H9 (cell line): Measurements from ENCODE around the gene OSTC. TPM values are rescaled to one million over a fixed set of nuclear protein-coding genes. Genes with fewer than 3 reads are reported as not detected.
A peak's percentile ranks its signal among the peaks of the same experiment; 100 is the strongest.

Experiments
- DNase-seq: peaks from one replicate; pipeline ENCODE4 v3.0.0-alpha.2; 2017
- H2AFZ ChIP-seq: one replicate; pipeline ENCODE4 v1.6.1; 2013; ENCODE audit warnings: mild to moderate bottlenecking, low read length, control low read depth, moderate library complexity
- H2AK5ac ChIP-seq: 2 replicates; pipeline ENCODE4 v1.6.1; 2013; ENCODE audit warnings: low read length, control low read depth, mixed read lengths; ENCODE audit not compliant: insufficient read length
- H2BK120ac ChIP-seq: one replicate; pipeline ENCODE4 v1.6.1; 2013; ENCODE audit warnings: low read depth, mild to moderate bottlenecking, low read length, control low read depth, inconsistent platforms; ENCODE audit not compliant: poor library complexity, severe bottlenecking
- H2BK12ac ChIP-seq: 2 replicates; pipeline ENCODE4 v1.6.1; 2013; ENCODE audit warnings: low read length, control low read depth, mixed read lengths, low read depth; ENCODE audit not compliant: insufficient read length
- H2BK15ac ChIP-seq: 2 replicates; pipeline ENCODE4 v1.6.1; 2013; ENCODE audit warnings: low read depth, low read length, control low read depth
- H2BK20ac ChIP-seq: one replicate; pipeline ENCODE4 v1.6.1; 2013; ENCODE audit warnings: low read depth, mild to moderate bottlenecking, low read length, control low read depth, inconsistent platforms; ENCODE audit not compliant: poor library complexity, severe bottlenecking
- H2BK5ac ChIP-seq: 2 replicates; pipeline ENCODE4 v1.6.1; 2013; ENCODE audit warnings: low read length, control low read depth, mixed read lengths; ENCODE audit not compliant: insufficient read length
- H3K14ac ChIP-seq: 2 replicates; pipeline ENCODE4 v1.6.1; 2013; ENCODE audit warnings: low read length, control low read depth; ENCODE audit not compliant: insufficient read depth
- H3K18ac ChIP-seq: 2 replicates; pipeline ENCODE4 v1.6.1; 2013; ENCODE audit warnings: low read depth, mild to moderate bottlenecking, mixed read lengths, low read length, control low read depth; ENCODE audit not compliant: insufficient read length
- H3K23ac ChIP-seq: 2 replicates; pipeline ENCODE4 v1.6.1; 2013; ENCODE audit warnings: low read length, control low read depth, mixed read lengths, low read depth; ENCODE audit not compliant: insufficient read length
- H3K23me2 ChIP-seq: 2 replicates; pipeline ENCODE4 v1.6.1; 2013; ENCODE audit warnings: low read depth, mild to moderate bottlenecking, mixed read lengths, low read length, control low read depth; ENCODE audit not compliant: insufficient read length, poor library complexity, severe bottlenecking
- H3K27ac ChIP-seq: 2 replicates; pipeline ENCODE4 v1.5.1; 2013; ENCODE audit warnings: low read length, control low read depth, mixed read lengths, low read depth; ENCODE audit not compliant: insufficient read length
- H3K27me3 ChIP-seq: 2 replicates; pipeline ENCODE4 v1.6.1; 2013; ENCODE audit warnings: low read length, control low read depth, inconsistent platforms; ENCODE audit not compliant: insufficient read depth
- H3K4ac ChIP-seq: 2 replicates; pipeline ENCODE4 v1.6.1; 2013; ENCODE audit warnings: low read depth, mild to moderate bottlenecking, control low read depth, inconsistent platforms, low read length, moderate library complexity
- H3K4me1 ChIP-seq: 2 replicates; pipeline ENCODE4 v1.6.1; 2013; ENCODE audit warnings: low read length, control low read depth, inconsistent platforms; ENCODE audit not compliant: insufficient read depth
- H3K4me2 ChIP-seq: 2 replicates; pipeline ENCODE4 v1.6.1; 2013; ENCODE audit warnings: low read length, control low read depth, mixed read lengths; ENCODE audit not compliant: insufficient read length, insufficient read depth
- H3K56ac ChIP-seq: 2 replicates; pipeline ENCODE4 v1.6.1; 2013; ENCODE audit warnings: low read depth, mild to moderate bottlenecking, mixed read lengths, low read length, control low read depth; ENCODE audit not compliant: insufficient read length
- H3K79me1 ChIP-seq: 2 replicates; pipeline ENCODE4 v1.6.1; 2013; ENCODE audit warnings: low read depth, mild to moderate bottlenecking, moderate library complexity, low read length, control low read depth, inconsistent platforms; ENCODE audit not compliant: insufficient read depth, poor library complexity, severe bottlenecking
- H3K79me2 ChIP-seq: 2 replicates; pipeline ENCODE4 v1.6.1; 2013; ENCODE audit warnings: low read length, control low read depth, inconsistent platforms; ENCODE audit not compliant: insufficient read depth
- H3K9ac ChIP-seq: 2 replicates; pipeline ENCODE4 v1.6.1; 2013; ENCODE audit warnings: low read length, control low read depth, mixed read lengths; ENCODE audit not compliant: insufficient read length; ENCODE audit errors: extremely low read depth
- H3K9me3 ChIP-seq: one replicate; pipeline ENCODE4 v1.6.1; 2013; ENCODE audit warnings: low read depth, low read length, inconsistent platforms; ENCODE audit not compliant: control insufficient read depth
- H3T11ph ChIP-seq: one replicate; pipeline ENCODE4 v1.6.1; 2013; ENCODE audit warnings: mild to moderate bottlenecking, low read length, control low read depth, inconsistent platforms
- H4K20me1 ChIP-seq: one replicate; pipeline ENCODE4 v1.6.1; 2013; ENCODE audit not compliant: control insufficient read depth, insufficient read length, insufficient read depth
- H4K5ac ChIP-seq: 2 replicates; pipeline ENCODE4 v1.6.1; 2013; ENCODE audit warnings: low read depth, mild to moderate bottlenecking, mixed read lengths, low read length, control low read depth; ENCODE audit not compliant: insufficient read length
- H4K8ac ChIP-seq: replicated peaks from 2 replicates; pipeline ENCODE4 v1.6.1; 2013; ENCODE audit warnings: low read length, control low read depth, mixed read lengths, low read depth; ENCODE audit not compliant: insufficient read length
- H4K91ac ChIP-seq: 2 replicates; pipeline ENCODE4 v1.6.1; 2013; ENCODE audit warnings: low read depth, mild to moderate bottlenecking, moderate library complexity, mixed read lengths, low read length, control low read depth; ENCODE audit not compliant: insufficient read length
- H3K27ac Mint-ChIP-seq, 3 experiments: 2 replicates in 2 of 3; 3 replicates in 1 of 3; pipeline ENCODE4 v1.8.0; 2020 to 2021; ENCODE audit warnings: mixed read lengths in 3 of 3, mild to moderate bottlenecking in 1 of 3, moderate library complexity in 1 of 3
- H3K27me3 Mint-ChIP-seq: 2 replicates; pipeline ENCODE4 v1.8.0; 2021; ENCODE audit warnings: low read depth, mild to moderate bottlenecking, moderate library complexity, mixed read lengths
- H3K36me3 Mint-ChIP-seq, 3 experiments: 2 replicates in 2 of 3; 3 replicates in 1 of 3; pipeline ENCODE4 v1.8.0; 2020 to 2021; ENCODE audit warnings: low read depth in 3 of 3, mixed read lengths in 3 of 3; ENCODE audit not compliant: insufficient read depth in 1 of 3
- H3K4me1 Mint-ChIP-seq, 2 experiments: 2 replicates each; pipeline ENCODE4 v1.8.0; 2020; ENCODE audit warnings: mixed read lengths in 2 of 2
- H3K4me3 Mint-ChIP-seq, 2 experiments: 2 replicates in 1 of 2; 3 replicates in 1 of 2; pipeline ENCODE4 v1.8.0; 2020 to 2021; ENCODE audit warnings: mild to moderate bottlenecking in 2 of 2, mixed read lengths in 2 of 2, moderate library complexity in 1 of 2
- H3K9me3 Mint-ChIP-seq, 2 experiments: 2 replicates in 1 of 2; 3 replicates in 1 of 2; pipeline ENCODE4 v1.8.0; 2020; ENCODE audit warnings: mild to moderate bottlenecking in 2 of 2, mixed read lengths in 2 of 2, moderate library complexity in 1 of 2
- CTCF ChIP-seq: fragments of 200-600 bp; sonication (generic); conservative IDR thresholded peaks from 3 replicates; pipeline ENCODE4 v1.8.0; 2021; ENCODE audit warnings: antibody characterized with exemption, mild to moderate bottlenecking
- WGBS: extraction: QIAGEN DNeasy Blood & Tissue Kit; methylation state at CpG from one replicate; pipeline ENCODE4 v1.1.7; 2013; ENCODE audit warnings: missing lambda C conversion rate, low lambda C conversion rate, mixed read lengths; ENCODE audit not compliant: insufficient read length; ENCODE audit errors: extremely low coverage; 5-methylcytosine and 5-hydroxymethylcytosine counted together
- total RNA-seq: library from RNA; stranded (reverse); gene quantifications from 2 replicates; pipeline ENCODE4 v1.2.1, GENCODE V29; 2021

The OSTC gene
- total RNA-seq, 1 experiment from 2014 or later: 130 TPM

- Histone ChIP-seq H3K4me1 (peaks cover 7% of the 10 kb centered on the region; the same call in 1 of the 2 replicates), H3K79me2 (no peaks in the 10 kb centered on the region), H4K91ac (no peak overlapping the region), H3K18ac (no peak overlapping the region), H3T11ph (no peak overlapping the region), H2BK5ac (no peak overlapping the region), H2BK120ac (no peak overlapping the region), H2BK12ac (no peak overlapping the region), H4K5ac (no peak overlapping the region), H3K56ac (no peak overlapping the region), H4K8ac (no peak overlapping the region), H2AFZ (peak overlapping the region; percentile 22), H3K4ac (no peak overlapping the region), H3K9ac (no peak overlapping the region), H4K20me1 (no peaks in the 10 kb centered on the region), H2BK20ac (no peak overlapping the region), H3K23ac (no peak overlapping the region), H3K79me1 (no peaks in the 10 kb centered on the region), H3K23me2 (no peaks in the 10 kb centered on the region), H2AK5ac (no peak overlapping the region), H3K27ac (no peak overlapping the region), H3K14ac (no peak overlapping the region), H3K4me2 (no peak overlapping the region), H2BK15ac (no peak overlapping the region), H3K9me3 (no peaks in the 10 kb centered on the region), H3K27me3 (no peaks in the 10 kb centered on the region)
- H3K27me3 Mint-ChIP-seq: no peaks in the 10 kb centered on the region
- TF ChIP-seq CTCF: no peak
- H3K4me1 Mint-ChIP-seq: no peaks in the 10 kb centered on the region
- H3K36me3 Mint-ChIP-seq: no peaks in the 10 kb centered on the region
- no peak for DNase-seq
- H3K4me3 Mint-ChIP-seq: no peak overlapping the region
- WGBS: 100% methylated on average over 1 of the region's 3 CpGs
- H3K9me3 Mint-ChIP-seq: no peaks in the 10 kb centered on the region
- no peak overlapping the region for H3K27ac Mint-ChIP-seq
Observed at GRCh38 chr4:108696160-108696559, 45.8 kb downstream of the OSTC start.
